ENCODE measurements around the gene PDE11A. TPM values are rescaled to one million over a fixed set of nuclear protein-coding genes. Genes with fewer than 3 reads are reported as not detected.

PDE11A gene
- total RNA-seq, 2 experiments from 2014 or later = not detected

- Mint-ChIP-seq H3K9me3 (no peaks in the 10 kb centered on the region), H3K27ac (no peak overlapping the region), H3K4me3 (no peak overlapping the region), H3K27me3 (no peaks in the 10 kb centered on the region), H3K36me3 (ENCODE audit: low read depth) (no peaks in the 10 kb centered on the region), H3K4me1 (ENCODE audit: low read depth) (no peaks in the 10 kb centered on the region)
- POLR2A ChIA-PET = no interaction called here
- Histone ChIP-seq H3K4me1 (ENCODE audit: insufficient read depth, low read length) (no peaks in the 10 kb centered on the region), H3K9me3 (ENCODE audit: control insufficient read depth in 1 of 2, insufficient read depth in 1 of 2, low read length in 2 of 2) (no peaks in the 10 kb centered on the region), H3K27ac (ENCODE audit: low read depth in 1 of 2, low read length in 2 of 2) (no peak overlapping the region), H3K4me3 (ENCODE audit: low read length) (no peak overlapping the region), H3K27me3 (ENCODE audit: control insufficient read depth in 1 of 2, insufficient read depth in 2 of 2, low read length in 2 of 2) (no peaks in the 10 kb centered on the region), H3K36me3 (ENCODE audit: insufficient read depth, low read length) (no peaks in the 10 kb centered on the region)
- no peak for TF ChIP-seq CTCF (IDR thresholded peaks at IDR 0.05)
- CTCF ChIA-PET = no interaction called here
- ATAC-seq (ENCODE audit: poor library complexity) (no peak), DNase-seq (no peak)
- intact Hi-C loops (cut with DNase I, micrococcal nuclease) = no loop called here
Observed at GRCh38 chr2:177665948-177666347, 406.6 kb downstream of the PDE11A start.

- Histone ChIP-seq H3K9me3 (ENCODE audit: control insufficient read depth in 1 of 2, insufficient read depth in 1 of 2, low read length in 2 of 2) (no peaks in the 10 kb centered on the region), H3K4me3 (ENCODE audit: low read length) (no peak overlapping the region), H3K27me3 (ENCODE audit: control insufficient read depth in 1 of 2, insufficient read depth in 2 of 2, low read length in 2 of 2) (no peaks in the 10 kb centered on the region), H3K27ac (ENCODE audit: low read depth in 1 of 2, low read length in 2 of 2) (no peak overlapping the region), H3K36me3 (ENCODE audit: insufficient read depth, low read length) (no peaks in the 10 kb centered on the region), H3K4me1 (ENCODE audit: insufficient read depth, low read length) (no peaks in the 10 kb centered on the region)
- Mint-ChIP-seq H3K4me3 (no peak overlapping the region), H3K4me1 (ENCODE audit: low read depth) (no peaks in the 10 kb centered on the region), H3K27ac (no peak overlapping the region), H3K36me3 (ENCODE audit: low read depth) (no peaks in the 10 kb centered on the region), H3K9me3 (no peaks in the 10 kb centered on the region), H3K27me3 (no peaks in the 10 kb centered on the region)
- intact Hi-C loops (cut with DNase I, micrococcal nuclease) = no loop called here
- no peak for ATAC-seq (ENCODE audit: poor library complexity)
- DNase-seq = no peak
- ChIA-PET POLR2A (no interaction called here), CTCF (no interaction called here)
- TF ChIP-seq CTCF (IDR thresholded peaks at IDR 0.05) = no peak
Observed at GRCh38 chr2:177665328-177665727, 407.2 kb downstream of the PDE11A start.

GRCh38 chr2:177662895-177663294 is 409.7 kb downstream of the PDE11A start:
- no peak overlapping the region for H3K4me3 Mint-ChIP-seq
- CTCF ChIA-PET = no interaction called here
- POLR2A ChIA-PET = no interaction called here
- Histone ChIP-seq H3K27me3 (ENCODE audit: control insufficient read depth in 1 of 2, insufficient read depth in 2 of 2, low read length in 2 of 2) (peaks cover 0 to 1% of the 10 kb centered on the region in 2 experiments), H3K4me3 (ENCODE audit: low read length) (no peak overlapping the region), H3K4me1 (ENCODE audit: insufficient read depth, low read length) (no peaks in the 10 kb centered on the region), H3K36me3 (ENCODE audit: insufficient read depth, low read length) (no peaks in the 10 kb centered on the region), H3K9me3 (ENCODE audit: control insufficient read depth in 1 of 2, insufficient read depth in 1 of 2, low read length in 2 of 2) (no peaks in the 10 kb centered on the region), H3K27ac (ENCODE audit: low read depth in 1 of 2, low read length in 2 of 2) (no peak overlapping the region)
- intact Hi-C loops (cut with DNase I, micrococcal nuclease) = no loop called here
- ATAC-seq (ENCODE audit: poor library complexity) (no peak), DNase-seq (no peak)
- peaks cover 13% of the 10 kb centered on the region for H3K27me3 Mint-ChIP-seq
- H3K27ac Mint-ChIP-seq = no peak overlapping the region
- H3K36me3 Mint-ChIP-seq (ENCODE audit: low read depth) = no peaks in the 10 kb centered on the region
- H3K9me3 Mint-ChIP-seq = no peaks in the 10 kb centered on the region
- H3K4me1 Mint-ChIP-seq (ENCODE audit: low read depth) = no peaks in the 10 kb centered on the region
- TF ChIP-seq CTCF (IDR thresholded peaks at IDR 0.05) = no peak
